Measurements from ENCODE around the gene LHCGR.
"Not testable (repeated sequence)": the region's sequence is repeated elsewhere in the genome, so short reads cannot be mapped to it uniquely, and the experiment has no call there.

Gene LHCGR

DNA sequence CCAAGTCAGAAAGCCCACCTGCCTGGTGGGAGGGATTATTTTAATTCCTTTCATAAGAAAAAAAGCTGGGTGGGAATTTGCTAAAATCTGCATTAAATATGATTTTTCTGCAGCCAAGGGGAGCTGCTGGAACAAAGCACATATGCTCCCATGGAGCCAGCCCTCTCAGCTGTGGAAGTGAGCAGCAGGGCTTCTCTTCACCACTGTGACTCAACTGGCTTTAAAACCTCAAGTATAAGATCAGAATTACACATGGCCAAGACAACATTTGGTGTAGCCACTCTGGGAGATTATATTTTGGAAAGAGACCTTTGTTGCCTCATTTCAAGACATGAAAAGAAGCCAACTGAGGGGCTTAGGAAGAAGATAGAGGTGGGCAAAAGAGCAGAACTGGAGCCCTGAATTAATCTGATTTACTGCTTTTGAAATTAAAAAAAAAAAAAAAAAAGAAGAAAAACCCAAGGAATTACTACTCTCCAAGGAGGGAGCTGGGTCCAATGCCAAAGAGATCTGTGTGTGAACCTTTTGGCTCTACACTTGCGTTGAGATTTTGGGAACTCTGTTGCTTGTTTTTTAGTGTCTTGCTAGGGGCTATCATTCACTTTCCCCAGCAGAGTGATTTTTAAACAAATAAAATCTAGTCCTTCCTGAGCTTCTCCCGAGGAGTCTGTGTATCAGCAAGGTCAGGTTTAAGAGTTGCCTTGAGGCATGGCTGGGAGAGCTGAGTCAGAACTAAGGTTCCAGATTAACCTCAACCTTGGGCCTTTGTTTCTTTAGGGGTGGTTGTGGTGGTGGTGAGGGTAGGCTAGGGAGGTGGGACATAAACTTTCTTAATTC is 6.0 kb downstream of the LHCGR start:
- Histone ChIP-seq H3K9ac (ENCODE audit: low read length in 2 of 2) (no peak overlapping the region), H3K27ac (ENCODE audit: low read length) (no peak overlapping the region)

DNA sequence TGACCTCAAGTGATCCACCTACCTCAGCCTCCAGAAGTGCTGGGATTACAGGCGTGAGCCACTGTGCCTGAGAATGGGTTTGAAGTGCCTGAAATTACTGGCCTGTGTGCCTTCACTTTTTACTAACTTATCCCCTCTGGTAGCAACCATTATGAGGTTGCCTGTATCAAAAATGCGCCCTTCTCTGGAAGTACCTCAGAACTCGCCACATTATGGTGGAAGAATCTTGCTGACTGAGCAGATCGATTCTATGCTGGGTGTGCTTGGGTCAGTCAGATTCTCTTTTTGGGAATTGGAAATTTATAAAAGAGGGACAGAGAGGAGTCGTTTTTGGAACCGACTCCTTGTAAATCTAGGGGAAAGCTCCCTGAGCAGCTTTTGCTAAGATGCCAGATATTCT is 8.2 kb downstream of the LHCGR start:
- H3K27me3 ChIP-seq (ENCODE audit: control insufficient read depth in 1 of 2, insufficient read depth in 2 of 2, low read length in 2 of 2), result no peaks in the 10 kb centered on the region
- H3K9me3 ChIP-seq (ENCODE audit: control insufficient read depth in 2 of 2, low read length in 2 of 2), result no peaks in the 10 kb centered on the region
- no peak overlapping the region for H3K9ac ChIP-seq (ENCODE audit: low read length in 2 of 2)
- H3K4me3 ChIP-seq (ENCODE audit: low read length in 2 of 2), result no peak overlapping the region
- no peaks in the 10 kb centered on the region for H3K36me3 ChIP-seq (ENCODE audit: control insufficient read depth in 2 of 2, insufficient read depth in 2 of 2, low read length in 2 of 2)
- no peak overlapping the region for H3K27ac ChIP-seq (ENCODE audit: low read length)
- peaks cover 5% of the 10 kb centered on the region for H3K4me1 ChIP-seq (ENCODE audit: control insufficient read depth, insufficient read depth, low read length)

More for the DNA sequence above, 6.0 kb downstream of the LHCGR start:
- Histone ChIP-seq H3K4me3 (ENCODE audit: low read length in 2 of 2) (no peak overlapping the region), H3K4me1 (ENCODE audit: control insufficient read depth, insufficient read depth, low read length) (peaks cover 5% of the 10 kb centered on the region), H3K36me3 (ENCODE audit: control insufficient read depth in 2 of 2, insufficient read depth in 2 of 2, low read length in 2 of 2) (no peaks in the 10 kb centered on the region), H3K9me3 (ENCODE audit: control insufficient read depth in 2 of 2, low read length in 2 of 2) (no peaks in the 10 kb centered on the region), H3K27me3 (ENCODE audit: control insufficient read depth in 1 of 2, insufficient read depth in 2 of 2, low read length in 2 of 2) (no peaks in the 10 kb centered on the region)

DNA sequence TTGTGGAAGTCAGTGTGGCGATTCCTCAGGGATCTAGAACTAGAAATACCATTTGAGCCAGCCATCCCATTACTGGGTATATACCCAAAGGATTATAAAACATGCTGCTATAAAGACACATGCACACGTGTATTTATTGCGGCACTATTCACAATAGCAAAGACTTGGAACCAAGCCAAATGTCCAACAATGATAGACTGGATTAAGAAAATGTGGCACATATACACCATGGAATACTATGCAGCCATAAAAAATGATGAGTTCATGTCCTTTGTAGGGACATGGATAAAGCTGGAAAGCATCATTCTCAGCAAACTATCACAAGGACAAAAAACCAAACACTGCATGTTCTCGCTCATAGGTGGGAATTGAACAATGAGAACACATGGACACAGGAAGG is 16.3 kb downstream of the LHCGR start:
- not testable (repeated sequence) for H3K36me3 ChIP-seq (ENCODE audit: control insufficient read depth in 2 of 2, insufficient read depth in 2 of 2, low read length in 2 of 2); H3K4me3 ChIP-seq (ENCODE audit: low read length in 2 of 2); H3K9me3 ChIP-seq (ENCODE audit: control insufficient read depth in 2 of 2, low read length in 2 of 2); H3K27ac ChIP-seq (ENCODE audit: low read length); H3K4me1 ChIP-seq (ENCODE audit: control insufficient read depth, insufficient read depth, low read length); H3K27me3 ChIP-seq (ENCODE audit: control insufficient read depth in 1 of 2, insufficient read depth in 2 of 2, low read length in 2 of 2); H3K9ac ChIP-seq (ENCODE audit: low read length in 2 of 2)

DNA sequence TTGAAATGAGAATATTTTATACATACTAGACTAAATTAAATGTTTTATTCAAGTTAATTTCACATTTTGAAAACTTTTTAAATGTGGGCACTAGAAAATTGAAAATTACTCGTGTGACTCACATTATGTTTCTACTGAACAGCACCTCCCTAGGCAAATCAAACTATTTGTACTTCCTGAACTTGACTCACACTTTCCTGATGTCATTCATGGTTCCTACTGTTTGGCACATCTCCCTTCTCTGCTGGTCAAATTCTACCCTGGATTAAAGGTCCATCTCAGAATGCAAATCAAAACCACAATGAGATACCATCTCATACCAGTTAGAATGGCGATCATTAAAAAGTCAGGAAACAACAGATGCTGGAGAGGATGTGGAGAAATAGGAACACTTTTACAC is 16.7 kb downstream of the LHCGR start:
- Histone ChIP-seq H3K9me3 (ENCODE audit: control insufficient read depth in 2 of 2, low read length in 2 of 2) (no peaks in the 10 kb centered on the region), H3K9ac (ENCODE audit: low read length in 2 of 2) (no peak overlapping the region), H3K27ac (ENCODE audit: low read length) (no peak overlapping the region), H3K27me3 (ENCODE audit: control insufficient read depth in 1 of 2, insufficient read depth in 2 of 2, low read length in 2 of 2) (no peaks in the 10 kb centered on the region), H3K4me1 (ENCODE audit: control insufficient read depth, insufficient read depth, low read length) (peaks cover 5% of the 10 kb centered on the region), H3K36me3 (ENCODE audit: control insufficient read depth in 2 of 2, insufficient read depth in 2 of 2, low read length in 2 of 2) (no peaks in the 10 kb centered on the region), H3K4me3 (ENCODE audit: low read length in 2 of 2) (no peak overlapping the region)

DNA sequence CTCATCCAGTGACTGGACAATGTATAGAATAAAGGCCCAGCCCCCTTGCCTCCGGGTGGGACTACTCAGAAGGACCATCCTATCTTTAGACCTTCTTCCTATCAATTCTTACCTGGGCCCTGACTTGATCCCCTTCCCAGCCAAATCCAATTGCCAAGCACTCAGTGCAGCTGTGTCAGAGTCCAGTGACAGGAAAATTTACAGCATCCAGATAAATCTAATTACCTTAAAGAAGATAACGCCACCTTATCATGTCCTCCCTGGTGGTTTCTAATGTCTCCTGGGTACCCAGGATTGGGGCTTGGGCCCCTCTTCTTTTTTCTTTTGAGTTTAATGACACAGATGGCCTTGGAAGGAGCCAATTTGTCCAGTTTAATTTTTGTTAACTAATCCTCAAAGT is 19.3 kb downstream of the LHCGR start:
- Histone ChIP-seq H3K36me3 (ENCODE audit: control insufficient read depth in 2 of 2, insufficient read depth in 2 of 2, low read length in 2 of 2) (no peaks in the 10 kb centered on the region), H3K9me3 (ENCODE audit: control insufficient read depth in 2 of 2, low read length in 2 of 2) (no peaks in the 10 kb centered on the region), H3K4me1 (ENCODE audit: control insufficient read depth, insufficient read depth, low read length) (peaks cover 18% of the 10 kb centered on the region), H3K27me3 (ENCODE audit: control insufficient read depth in 1 of 2, insufficient read depth in 2 of 2, low read length in 2 of 2) (no peaks in the 10 kb centered on the region), H3K27ac (ENCODE audit: low read length) (no peak overlapping the region), H3K9ac (ENCODE audit: low read length in 2 of 2) (no peak overlapping the region), H3K4me3 (ENCODE audit: low read length in 2 of 2) (no peak overlapping the region)

DNA sequence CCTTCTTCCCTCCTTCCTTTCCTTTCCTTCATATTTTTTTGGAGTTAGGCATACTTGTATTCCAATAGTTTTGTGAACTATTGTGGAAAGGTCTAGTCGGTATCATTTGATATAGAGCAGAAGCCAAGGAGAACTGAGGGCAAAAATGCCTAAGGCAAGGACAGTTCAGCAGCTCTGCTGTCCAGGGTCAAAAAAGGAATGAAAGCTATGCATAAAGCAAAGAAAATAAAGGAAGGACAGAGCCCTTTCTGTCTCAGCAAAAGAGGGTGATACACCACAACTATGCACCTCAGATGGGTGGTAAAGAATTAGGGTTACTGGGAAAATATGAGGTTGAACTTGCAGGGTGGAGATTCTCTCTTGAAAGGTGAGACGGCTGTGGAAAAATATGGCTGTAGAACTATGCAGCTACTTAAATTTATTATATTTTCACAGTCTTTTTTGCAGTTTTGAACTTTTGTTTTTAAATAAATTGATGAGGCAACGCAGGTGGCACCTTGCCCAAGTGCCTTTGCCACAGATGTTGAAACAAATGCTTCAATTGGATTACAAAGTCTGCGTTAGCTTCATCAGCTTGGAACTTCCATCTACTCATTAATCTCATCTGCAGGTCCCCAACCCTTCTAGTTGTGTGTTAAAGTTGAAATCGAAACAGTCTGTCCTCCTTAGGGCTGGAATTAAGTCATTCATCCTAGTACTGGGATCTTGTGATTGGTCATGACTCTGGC is 20.8 kb downstream of the LHCGR start:
- H3K27me3 ChIP-seq (ENCODE audit: control insufficient read depth in 1 of 2, insufficient read depth in 2 of 2, low read length in 2 of 2), result no peaks in the 10 kb centered on the region
- H3K27ac ChIP-seq (ENCODE audit: low read length), result no peak overlapping the region
- no peak overlapping the region for H3K9ac ChIP-seq (ENCODE audit: low read length in 2 of 2)
- H3K4me3 ChIP-seq (ENCODE audit: low read length in 2 of 2), result no peak overlapping the region
- no peaks in the 10 kb centered on the region for H3K36me3 ChIP-seq (ENCODE audit: control insufficient read depth in 2 of 2, insufficient read depth in 2 of 2, low read length in 2 of 2)
- peaks cover 18% of the 10 kb centered on the region for H3K4me1 ChIP-seq (ENCODE audit: control insufficient read depth, insufficient read depth, low read length)
- no peaks in the 10 kb centered on the region for H3K9me3 ChIP-seq (ENCODE audit: control insufficient read depth in 2 of 2, low read length in 2 of 2)

DNA sequence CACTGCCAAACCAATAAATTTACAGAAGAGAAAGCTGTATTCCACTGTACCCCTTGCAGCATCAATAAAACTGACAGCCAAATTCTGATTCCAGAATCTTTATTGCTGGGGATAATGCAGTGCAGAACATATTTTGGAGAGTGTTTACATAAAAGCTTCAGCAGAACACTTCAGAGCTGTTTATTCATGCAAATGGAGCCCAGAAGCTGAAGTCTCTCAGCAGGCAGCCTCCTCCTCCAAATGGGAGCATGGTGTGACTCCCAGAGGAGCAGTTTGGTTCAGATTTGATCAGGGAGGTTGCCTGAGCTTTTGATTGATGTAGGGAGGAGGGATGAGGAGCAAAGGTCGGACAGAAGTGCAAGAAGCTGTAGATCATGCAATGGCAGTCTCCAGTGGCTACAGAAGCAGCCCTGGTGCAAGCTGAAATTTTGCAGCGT is 22.4 kb downstream of the LHCGR start:
- no peaks in the 10 kb centered on the region for H3K9me3 ChIP-seq (ENCODE audit: control insufficient read depth in 2 of 2, low read length in 2 of 2)
- peaks cover 34% of the 10 kb centered on the region for H3K4me1 ChIP-seq (ENCODE audit: control insufficient read depth, insufficient read depth, low read length)
- no peaks in the 10 kb centered on the region for H3K36me3 ChIP-seq (ENCODE audit: control insufficient read depth in 2 of 2, insufficient read depth in 2 of 2, low read length in 2 of 2)
- no peak overlapping the region for H3K27ac ChIP-seq (ENCODE audit: low read length)
- no peaks in the 10 kb centered on the region for H3K27me3 ChIP-seq (ENCODE audit: control insufficient read depth in 1 of 2, insufficient read depth in 2 of 2, low read length in 2 of 2)
- H3K9ac ChIP-seq (ENCODE audit: low read length in 2 of 2), result no peak overlapping the region
- H3K4me3 ChIP-seq (ENCODE audit: low read length in 2 of 2), result peak overlapping the region in 1 of 2 donors; percentile 35

DNA sequence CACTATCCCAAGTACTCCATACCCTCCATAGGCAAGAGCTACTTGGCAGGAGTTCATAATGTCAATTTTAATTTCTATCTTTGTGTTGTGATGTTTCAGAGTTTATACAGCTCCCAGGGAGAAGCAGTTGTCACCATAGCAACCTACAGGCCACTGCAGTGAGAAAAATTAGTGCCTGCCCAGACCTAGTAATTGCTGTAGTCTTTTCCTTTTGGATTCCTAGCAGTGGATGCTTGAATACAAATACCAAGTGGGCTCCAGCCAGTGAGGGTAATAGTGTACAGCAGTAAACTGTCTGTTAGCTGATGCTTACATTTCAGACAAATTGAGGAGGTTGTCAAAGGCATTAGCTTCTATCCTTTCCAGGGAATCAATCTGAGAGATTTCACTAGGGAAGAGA is 26.7 kb downstream of the LHCGR start:
- Histone ChIP-seq H3K9me3 (ENCODE audit: control insufficient read depth in 2 of 2, low read length in 2 of 2) (no peaks in the 10 kb centered on the region), H3K9ac (ENCODE audit: low read length in 2 of 2) (peak overlapping the region; percentile 0 to 24), H3K36me3 (ENCODE audit: control insufficient read depth in 2 of 2, insufficient read depth in 2 of 2, low read length in 2 of 2) (no peaks in the 10 kb centered on the region), H3K4me1 (ENCODE audit: control insufficient read depth, insufficient read depth, low read length) (peaks cover 35% of the 10 kb centered on the region), H3K27ac (ENCODE audit: low read length) (peak overlapping the region; percentile 73), H3K4me3 (ENCODE audit: low read length in 2 of 2) (no peak overlapping the region), H3K27me3 (ENCODE audit: control insufficient read depth in 1 of 2, insufficient read depth in 2 of 2, low read length in 2 of 2) (no peaks in the 10 kb centered on the region)

DNA sequence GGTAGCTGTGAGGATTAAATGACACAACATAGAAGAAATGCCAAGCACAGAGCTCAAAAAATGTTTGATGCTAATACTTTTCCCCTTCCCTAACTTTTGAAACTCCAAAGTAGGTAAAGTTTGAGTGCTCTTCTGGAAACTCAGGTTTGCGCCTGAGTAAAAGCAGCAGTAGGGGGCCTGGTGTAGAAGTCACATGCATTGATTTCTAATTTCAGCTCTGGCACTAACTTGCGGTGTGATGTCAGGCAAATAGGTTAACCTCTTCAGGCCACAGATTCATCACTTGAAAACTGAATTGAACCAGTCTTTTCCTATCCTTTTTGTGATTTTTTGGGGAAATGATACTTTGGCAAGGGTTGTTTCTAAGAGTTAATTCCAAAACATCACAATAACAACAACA is 27.2 kb downstream of the LHCGR start:
- Histone ChIP-seq H3K27me3 (ENCODE audit: control insufficient read depth in 1 of 2, insufficient read depth in 2 of 2, low read length in 2 of 2) (no peaks in the 10 kb centered on the region), H3K4me3 (ENCODE audit: low read length in 2 of 2) (no peak overlapping the region), H3K4me1 (ENCODE audit: control insufficient read depth, insufficient read depth, low read length) (peaks cover 37% of the 10 kb centered on the region), H3K9me3 (ENCODE audit: control insufficient read depth in 2 of 2, low read length in 2 of 2) (no peaks in the 10 kb centered on the region), H3K9ac (ENCODE audit: low read length in 2 of 2) (peak overlapping the region in 1 of 2 donors; percentile 0), H3K36me3 (ENCODE audit: control insufficient read depth in 2 of 2, insufficient read depth in 2 of 2, low read length in 2 of 2) (no peaks in the 10 kb centered on the region), H3K27ac (ENCODE audit: low read length) (peak overlapping the region; percentile 73)

DNA sequence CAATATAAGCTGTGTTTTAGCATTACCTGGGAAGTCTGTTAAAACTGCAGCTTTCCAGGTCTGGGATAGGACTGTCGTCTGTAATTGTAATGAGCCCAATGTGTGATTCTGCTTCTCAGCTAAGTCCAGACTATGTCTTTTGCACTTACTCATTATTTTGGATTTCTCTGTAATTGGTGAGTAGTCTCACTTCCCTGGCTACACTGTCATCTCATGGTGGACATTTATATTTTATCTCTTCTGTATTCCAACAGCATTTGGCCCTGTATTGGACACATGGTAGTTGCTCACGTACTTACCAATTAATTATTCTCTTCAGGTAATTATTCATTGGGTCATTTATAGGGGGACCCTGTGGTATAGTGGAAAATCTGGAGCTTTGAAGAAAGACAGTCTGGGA is 28.0 kb downstream of the LHCGR start:
- Histone ChIP-seq H3K36me3 (ENCODE audit: control insufficient read depth in 2 of 2, insufficient read depth in 2 of 2, low read length in 2 of 2) (no peaks in the 10 kb centered on the region), H3K4me1 (ENCODE audit: control insufficient read depth, insufficient read depth, low read length) (peaks cover 38% of the 10 kb centered on the region), H3K9ac (ENCODE audit: low read length in 2 of 2) (no peak overlapping the region), H3K27me3 (ENCODE audit: control insufficient read depth in 1 of 2, insufficient read depth in 2 of 2, low read length in 2 of 2) (no peaks in the 10 kb centered on the region), H3K4me3 (ENCODE audit: low read length in 2 of 2) (no peak overlapping the region), H3K9me3 (ENCODE audit: control insufficient read depth in 2 of 2, low read length in 2 of 2) (no peaks in the 10 kb centered on the region), H3K27ac (ENCODE audit: low read length) (peak overlapping the region; percentile 73)
